ENCODE measurements around the gene DOCK2.

- TF ChIP-seq EP300 (IDR thresholded peaks at IDR 0.05) (no peak), POLR2AphosphoS5 (IDR thresholded peaks at IDR 0.05) (no peak), CTCF (IDR thresholded peaks at IDR 0.05) (no peak)
Observed at GRCh38 chr5:170104299-170104698, 467.2 kb downstream of the DOCK2 start.
